Stimulated activated CD4-positive, alpha-beta T cell treated with anti-CD3 and anti-CD28 coated beads, Interleukin-4, amount 100 ng/mL, for 4 hours (primary cell): Measurements from ENCODE around the gene TMEM267.
"Not testable (repeated sequence)": the region's sequence is repeated elsewhere in the genome, so short reads cannot be mapped to it uniquely, and the experiment has no call there.

Source experiments
- DNase-seq, 2 experiments: peaks; one replicate each; pipeline ENCODE4 v3.0.0-alpha.2; 2020

Gene TMEM267, protein sequence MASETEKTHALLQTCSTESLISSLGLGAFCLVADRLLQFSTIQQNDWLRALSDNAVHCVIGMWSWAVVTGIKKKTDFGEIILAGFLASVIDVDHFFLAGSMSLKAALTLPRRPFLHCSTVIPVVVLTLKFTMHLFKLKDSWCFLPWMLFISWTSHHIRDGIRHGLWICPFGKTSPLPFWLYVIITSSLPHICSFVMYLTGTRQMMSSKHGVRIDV

DNA sequence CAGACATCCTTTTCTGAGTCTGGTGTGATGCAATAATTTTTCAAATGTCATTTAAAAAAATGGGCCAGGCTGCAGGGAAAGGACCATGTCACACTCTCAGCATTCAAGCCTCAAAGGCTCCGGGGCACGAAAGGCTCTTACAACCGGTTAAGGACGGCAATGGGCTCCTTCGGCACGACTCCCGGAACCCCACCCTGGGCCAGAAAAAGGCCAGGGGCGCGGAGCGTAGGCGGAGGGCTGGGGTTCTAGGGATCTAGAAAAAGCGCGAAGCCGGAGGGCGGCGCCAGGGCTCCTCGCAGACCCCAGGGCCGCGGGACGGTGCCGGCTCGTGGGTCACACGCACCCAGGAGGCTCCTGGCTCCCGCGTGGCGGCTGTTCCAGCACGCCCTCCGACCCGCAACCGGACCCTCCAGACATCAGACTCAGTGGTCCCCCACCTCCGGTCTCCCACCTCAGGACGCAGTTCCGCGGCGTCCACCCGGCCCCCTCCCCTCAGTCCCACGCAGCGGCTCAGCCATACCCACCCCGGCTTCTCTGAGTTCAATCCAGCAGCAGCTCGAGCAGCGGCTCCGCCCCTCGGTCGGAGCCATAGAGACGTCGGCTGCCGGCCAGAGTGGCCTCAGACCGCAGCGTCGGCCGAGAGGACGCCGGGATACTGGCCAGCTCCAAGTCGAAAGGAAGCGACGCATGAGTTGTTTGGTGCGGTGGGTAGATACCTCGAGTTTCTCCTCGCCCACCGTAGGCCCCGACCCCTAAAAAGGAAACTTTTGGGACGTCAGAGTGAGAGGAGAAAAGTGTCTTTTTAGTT lies at the start of gene TMEM267:
TMEM267 (minus strand) TSS at position 568 of the 808 bp plus-strand sequence. CDS start 29,896 bp downstream, outside the sequence.
- peak; percentile 81 to 87 for DNase-seq

DNA sequence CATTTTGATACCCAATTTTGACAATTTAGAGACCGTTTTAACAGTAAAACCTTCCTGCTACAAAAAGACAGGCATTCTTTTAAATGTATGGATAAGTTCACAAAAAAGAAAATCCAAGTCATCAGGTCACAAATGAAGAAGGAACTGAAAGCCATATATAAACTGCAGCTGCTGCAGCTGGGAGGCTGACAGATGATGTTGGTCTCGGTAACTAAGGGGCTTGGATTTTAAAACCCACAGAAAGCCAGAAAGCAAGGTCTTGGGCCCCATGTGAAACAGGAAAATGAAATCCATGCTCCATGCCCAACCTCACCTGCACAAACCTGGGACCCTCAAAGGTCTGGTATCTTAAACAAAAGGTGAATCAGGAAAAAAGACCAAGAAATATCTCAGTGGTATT lies 47.0 kb upstream of the TMEM267 start:
- DNase-seq: no peak

DNA sequence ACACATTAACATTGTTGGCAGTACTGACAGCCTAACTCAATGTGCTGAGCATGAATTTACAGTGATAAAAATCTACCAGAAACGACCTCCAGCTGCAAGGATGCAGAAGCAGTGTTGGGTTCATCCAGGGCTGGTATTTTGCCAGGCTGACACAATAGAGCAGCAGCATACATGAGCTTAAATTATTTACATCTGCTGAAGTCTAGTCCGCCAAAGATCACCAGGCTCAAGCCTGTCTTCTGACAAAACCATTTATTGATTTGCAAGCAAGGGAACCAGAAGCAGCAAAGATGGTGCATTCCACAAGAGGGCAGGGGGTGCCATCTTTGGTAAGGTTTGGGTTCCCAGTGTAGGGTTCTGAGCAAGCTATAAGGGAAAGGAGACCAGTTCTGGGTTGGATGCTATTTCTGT lies 40.0 kb upstream of the TMEM267 start:
- DNase-seq: no peak

DNA sequence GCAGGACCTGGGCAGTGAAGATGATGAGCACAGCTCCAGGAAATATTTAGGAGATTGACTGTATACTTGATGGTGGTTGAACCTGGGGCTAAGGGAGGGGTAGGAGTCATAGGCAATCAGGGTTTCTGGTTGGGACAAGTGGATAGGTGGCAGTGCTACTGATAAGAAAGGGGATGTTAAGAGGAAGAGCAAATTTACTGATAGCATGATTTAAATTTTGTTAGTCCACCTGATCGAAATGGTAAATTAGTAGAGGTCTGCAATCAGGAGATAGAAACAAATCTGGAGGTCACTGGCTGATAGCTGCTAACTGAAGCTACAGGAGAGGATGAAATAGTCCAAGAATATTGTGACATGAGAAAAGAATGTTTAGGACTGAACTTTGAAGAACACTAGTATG lies 37.0 kb upstream of the TMEM267 start:
- DNase-seq: no peak

DNA sequence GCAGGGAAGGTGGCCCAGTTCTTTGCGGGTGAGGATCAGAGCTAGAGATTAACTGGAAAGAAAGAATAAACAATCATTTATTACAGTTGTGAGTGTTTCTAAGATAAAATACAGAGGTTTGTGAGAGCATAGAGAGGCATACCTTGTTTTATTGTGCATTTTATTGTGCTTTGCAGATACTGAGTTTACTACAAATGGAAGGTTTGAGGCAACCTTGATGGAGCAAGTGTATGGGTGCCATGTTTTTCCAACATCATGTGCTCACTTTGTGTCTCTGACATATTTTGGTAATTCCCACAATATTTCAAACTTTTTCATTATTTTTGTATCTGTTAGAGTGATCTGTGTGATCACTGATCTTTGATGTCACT lies 32.0 kb upstream of the TMEM267 start:
- DNase-seq: no peak

DNA sequence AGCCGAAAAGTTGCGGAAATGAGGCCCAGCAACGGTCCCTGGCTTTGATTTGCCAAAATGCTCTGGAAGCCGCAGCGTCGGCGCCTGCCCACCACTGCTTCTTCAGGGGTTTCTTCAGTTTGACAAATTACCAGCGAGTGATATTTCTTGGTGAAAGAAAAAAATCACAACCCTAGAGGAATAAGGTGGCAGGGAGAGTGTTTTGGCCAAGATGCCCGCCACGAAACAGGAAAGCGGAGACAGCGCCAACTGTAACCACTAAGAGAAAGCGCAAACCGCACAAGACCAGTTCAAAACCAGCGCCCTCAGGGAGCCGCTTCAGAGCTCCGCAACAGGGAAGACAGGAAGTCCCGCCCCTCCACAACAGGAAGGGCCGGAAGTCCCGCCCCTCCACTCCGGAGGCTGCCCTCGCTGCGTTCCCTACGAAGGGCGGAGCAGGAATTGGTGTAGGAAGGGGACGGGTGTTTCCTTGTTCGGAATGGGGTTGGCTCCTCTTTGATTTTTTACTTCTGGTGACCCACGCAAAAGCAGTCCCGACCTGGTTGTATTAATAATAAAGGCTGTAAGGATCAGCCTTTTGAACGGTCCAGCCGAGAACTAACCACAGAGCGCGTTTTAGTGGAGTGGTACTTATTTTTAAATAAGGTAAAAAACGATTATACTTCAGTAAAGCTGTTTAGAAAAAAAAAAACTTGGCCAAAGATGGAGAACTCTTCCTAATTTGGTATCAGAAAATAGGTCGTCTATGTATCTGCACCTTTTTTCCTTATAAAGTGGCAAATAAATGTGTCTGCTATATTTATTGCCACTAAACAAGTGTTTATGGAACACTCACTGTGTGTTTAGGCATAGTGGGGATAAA lies 31.4 kb upstream of the TMEM267 start, which contains the start of gene C5orf34:
C5orf34 (minus strand) TSS at position 333 of the 862 bp plus-strand sequence. CDS start 5,809 bp downstream, outside the sequence.
- DNase-seq: peak; percentile 92 to 95

DNA sequence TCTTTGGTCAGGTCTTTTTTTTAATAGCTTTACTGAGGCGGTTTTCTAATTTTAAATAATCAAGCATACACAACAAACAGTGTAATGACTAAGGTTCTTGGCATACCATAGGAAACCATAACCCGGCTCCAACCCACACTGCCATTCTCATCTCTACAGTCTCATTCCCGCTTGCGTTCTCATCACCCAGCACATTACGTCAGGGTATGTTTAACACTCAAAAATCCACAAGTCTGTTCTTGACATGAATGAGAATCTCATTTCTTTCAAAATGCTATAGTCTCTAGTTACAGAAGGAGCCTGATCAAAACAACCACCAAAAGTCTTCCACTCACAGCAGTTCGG lies 30.8 kb upstream of the TMEM267 start:
- DNase-seq: peak; percentile 5 to 30

DNA sequence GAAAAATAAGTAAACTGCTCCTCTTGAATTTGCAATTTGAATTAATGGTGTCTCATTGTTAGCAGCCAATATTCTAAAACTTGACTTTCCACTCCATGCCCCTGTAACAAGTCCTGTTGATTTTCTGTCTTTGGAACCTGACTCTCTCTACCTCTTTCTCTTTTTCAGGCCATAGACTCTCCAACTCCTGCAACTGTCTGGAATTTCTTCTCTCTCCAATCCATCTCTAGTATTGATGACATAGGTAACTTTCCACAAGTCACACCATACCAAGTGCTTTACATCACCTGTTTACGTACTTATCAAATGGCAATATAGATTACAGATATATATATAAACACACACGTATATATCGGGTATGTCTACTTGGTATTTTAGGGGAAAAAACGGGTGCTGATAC lies 30.4 kb upstream of the TMEM267 start:
- no peak for DNase-seq

DNA sequence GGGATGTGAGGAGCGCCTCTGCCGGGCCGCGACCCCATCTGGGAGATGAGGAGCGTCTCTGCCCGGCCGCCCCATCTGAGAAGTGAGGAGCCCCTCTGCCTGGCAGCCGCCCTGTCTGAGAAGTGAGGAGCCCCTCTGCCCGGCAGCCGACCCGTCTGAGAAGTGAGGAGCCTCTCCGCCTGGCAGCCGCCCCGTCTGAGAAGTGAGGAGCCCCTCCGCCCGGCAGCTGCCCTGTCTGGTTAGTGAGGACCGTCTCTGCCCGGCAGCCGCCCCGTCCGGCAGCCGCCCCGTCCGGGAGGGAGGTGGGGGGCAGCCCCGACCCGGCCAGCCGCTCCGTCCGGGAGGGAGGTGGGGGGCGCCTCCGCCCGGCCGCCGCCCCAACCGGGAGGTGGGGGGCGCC lies 27.4 kb upstream of the TMEM267 start:
- not testable (repeated sequence) for DNase-seq

DNA sequence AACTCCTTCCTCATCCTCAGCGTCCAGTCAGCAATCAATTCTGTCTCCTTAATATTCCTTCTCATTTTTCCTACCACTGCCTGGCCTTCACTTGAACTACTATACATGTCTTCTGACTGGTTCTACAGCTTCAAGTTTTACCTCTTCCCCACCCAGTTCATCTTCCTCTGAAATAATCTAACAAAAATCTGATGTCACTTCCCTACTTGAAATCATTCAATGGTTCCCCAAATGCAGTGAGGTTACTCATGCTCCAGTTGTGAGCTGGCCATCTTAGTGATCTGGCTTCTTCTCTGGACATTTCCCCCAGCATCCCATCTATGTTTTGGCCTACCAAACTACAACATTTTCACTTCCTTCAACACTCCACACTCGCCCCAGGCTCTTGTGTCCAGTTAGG lies 14.9 kb upstream of the TMEM267 start:
- no peak for DNase-seq

DNA sequence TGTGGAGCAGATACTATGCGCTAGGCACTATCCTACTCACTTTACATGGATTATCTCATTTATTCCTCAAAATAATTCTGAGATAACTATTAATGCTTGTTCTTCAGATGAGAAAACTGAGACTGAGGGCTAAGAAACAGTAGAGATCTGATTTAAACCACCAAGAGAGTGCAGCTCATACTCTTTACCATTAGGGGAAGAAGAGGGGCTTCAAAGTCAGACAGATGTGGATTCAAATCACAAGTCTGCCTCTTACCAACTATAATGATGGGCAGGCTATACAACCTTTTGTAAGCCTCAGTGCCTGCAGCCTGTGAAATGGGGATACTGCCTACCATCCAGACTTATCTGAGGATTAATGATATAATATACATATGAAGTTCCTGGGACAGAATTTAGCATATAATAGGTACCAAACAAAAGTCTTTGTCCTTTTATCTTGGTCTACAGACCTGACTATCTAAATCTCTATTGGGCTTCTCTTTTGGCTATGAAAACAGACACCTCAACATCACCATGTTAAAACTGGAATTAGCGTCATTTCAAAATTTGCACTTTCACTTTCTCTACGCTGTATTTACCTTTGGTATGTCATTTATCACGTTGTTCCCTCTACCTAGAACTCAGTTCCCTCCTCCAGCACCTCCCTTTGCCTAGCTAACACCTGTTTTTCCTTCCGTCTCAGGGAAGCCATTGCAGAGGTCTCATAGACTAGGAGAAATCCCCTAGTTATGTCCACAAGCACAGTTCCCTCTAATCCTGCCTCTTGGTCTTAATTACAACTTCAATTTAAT lies 13.8 kb upstream of the TMEM267 start:
- DNase-seq: no peak

DNA sequence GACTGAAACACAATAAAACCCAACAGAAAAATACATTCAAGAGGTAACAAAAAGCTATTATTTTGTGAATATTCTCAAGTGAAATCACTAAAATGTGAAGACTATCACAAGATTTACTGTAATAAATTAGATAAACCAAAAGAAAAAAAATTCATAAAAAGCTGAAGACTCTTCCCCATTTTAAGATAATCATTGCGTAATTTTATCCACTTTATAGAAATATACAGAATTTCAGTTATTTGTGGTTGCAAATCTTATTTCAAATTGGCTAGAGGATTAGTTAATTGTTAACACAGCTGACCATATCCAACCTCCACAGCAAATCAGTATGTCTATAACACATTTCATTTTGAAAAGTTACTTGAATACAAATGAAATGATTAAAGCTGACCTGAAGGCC lies 7.7 kb upstream of the TMEM267 start:
- no peak for DNase-seq

DNA sequence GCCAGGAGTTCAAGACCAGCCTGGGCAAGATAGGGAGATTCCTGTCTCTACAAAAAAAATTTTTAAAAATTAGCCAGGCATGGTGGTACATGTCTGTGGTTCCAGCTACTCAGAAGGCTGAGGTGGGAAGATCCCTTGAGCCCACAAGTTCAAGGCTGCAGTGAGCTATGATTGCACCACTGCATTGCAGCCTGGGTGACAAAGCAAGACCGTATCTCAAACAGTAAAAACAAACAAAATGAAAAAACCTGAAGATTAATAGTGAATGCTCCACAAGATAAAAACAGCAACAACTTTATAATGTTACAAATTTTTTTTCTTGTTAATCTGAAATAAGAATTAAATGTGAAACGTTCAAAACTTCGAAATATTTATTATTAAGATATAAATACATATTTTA lies 2.7 kb upstream of the TMEM267 start:
- no peak for DNase-seq

DNA sequence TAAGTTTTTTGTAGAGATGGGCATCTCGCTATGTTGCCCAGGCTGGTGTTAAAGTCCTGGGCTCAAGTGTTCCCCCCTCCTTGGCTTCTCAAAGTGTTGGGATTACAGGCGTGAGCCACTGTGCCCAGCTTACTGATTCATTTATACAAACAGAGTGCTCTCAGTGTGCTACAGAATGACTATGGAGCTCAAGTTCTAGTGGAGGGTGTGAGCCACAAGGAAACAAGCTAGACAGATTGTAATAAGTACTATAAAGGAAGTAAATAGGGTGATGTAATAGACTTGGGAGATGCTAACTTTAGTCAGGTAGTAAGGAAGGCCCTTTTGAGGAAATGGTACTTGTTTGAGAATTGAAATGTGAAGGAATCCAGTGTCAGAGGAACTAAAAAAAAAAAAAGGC lies 1.7 kb upstream of the TMEM267 start:
- DNase-seq: no peak

DNA sequence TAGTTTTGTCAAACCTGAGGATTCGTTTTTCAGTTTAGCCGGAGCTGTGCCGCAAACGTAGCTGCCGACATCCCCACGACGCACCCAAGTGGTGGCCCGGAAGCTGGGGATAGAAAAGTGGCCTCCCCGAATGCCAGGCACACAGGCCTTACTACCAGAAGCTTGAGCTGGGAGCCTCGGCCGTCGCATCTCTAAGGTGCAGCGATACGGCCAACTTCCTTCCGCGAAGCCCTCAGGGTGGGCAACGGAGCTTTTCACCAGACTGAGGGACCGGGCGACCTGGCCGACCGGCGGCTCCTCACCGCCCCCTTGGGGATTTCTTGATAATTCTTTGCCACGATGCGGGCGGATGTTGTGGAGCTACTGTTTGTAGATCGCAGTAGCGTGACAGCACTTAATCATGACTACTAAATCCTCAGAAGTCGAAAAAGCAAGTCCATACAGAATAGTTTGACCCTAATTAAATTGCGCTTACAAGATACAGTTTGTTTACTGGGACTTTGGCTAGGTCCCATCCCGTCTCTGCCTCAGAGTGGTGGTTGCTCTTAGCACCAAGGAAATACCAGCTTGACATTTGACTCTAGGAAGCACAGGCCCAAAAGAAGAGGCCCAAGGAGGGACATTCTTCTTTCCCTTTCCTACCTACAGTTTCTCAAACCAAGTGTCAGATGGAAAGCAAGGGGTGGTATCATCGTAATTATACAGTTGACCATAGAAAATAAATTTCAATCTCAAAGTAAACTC lies 613 bp upstream of the TMEM267 start:
- DNase-seq: peak; percentile 76 to 85

DNA sequence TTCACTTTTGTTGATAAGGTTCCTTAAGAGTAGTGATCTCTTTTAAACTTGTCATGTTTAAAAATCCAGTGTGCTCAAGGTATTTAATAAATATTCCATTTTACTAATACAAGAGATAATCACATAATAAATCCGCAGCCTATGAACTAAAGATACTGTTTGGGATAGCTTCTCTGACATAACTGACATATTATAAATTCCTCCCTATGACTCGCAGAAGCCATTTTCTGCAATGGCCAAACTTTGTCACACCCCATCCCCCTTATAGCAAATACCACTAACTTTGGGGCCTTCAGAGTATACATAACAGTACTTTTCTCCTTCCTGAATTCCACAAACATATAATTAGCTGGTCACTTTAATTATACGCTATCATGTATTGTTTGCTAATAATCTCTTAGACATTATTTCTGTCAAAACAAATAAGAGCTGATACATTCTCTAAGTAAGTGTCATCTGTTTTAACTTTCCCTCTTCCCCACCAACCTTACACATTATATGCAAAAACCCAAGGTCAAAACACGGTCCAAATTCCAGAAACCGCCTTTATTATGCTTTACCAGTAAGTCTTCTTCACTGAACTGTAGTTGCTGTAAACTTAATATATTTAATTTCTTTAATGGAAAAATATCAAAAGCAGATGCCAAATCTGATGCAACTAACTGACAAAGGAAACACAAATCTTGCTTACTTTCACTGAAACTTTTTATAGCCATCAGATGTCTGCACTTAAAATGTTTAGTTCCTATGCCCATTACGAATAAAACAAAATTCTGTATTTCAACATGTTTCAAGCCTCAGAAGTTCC lies 971 bp downstream of the TMEM267 start:
- DNase-seq: no peak

DNA sequence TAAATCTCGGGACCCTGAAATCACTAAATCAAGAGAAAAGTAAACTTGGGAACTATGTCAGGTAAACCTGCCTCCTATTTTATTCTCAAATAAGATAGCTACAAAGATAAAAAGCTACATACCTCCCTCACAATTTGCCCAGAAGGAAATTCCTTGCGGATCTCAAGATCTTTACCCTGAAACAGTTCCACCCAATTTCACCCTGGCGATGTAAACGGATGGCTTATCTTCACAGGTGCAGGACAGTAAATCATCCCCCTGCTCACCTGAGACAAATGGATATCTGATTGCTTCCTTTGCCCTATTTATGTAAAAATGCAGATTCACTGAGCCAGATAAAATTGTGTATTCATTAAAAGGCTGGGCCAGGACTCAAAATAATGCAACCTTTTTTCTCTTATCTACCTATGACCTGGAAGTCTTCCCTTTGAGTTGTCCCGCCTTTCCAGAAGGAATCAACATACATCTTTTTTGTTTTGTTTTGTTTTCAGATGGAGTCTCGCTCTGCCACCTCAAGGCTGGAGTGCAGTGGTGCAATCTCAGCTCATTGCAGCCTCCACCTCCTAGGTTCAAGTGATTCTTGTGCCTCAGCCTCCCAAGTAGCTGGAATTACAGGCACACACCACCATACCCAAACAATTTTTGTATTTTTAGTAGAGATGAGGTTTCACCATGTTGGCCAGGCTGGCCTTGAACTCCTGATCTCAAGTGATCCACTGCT lies 13.8 kb downstream of the TMEM267 start:
- DNase-seq: no peak

DNA sequence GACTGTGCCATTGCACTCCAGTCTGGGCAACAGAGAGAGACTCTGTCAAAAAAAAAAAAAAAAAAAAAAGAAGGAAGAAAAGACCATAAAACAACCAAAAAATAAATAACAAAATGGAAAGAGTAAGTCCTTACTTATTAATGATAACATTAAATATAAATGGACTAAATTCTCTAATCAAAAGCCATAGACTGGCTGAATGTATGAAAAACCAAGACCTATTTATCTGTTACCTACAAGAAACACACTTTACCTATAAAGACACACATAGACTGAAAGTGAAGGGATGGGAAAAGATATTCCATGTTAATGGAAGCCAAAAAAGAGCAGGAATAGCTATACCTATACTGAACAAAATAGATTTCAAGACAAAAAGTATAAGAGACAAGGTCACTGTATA lies 16.6 kb downstream of the TMEM267 start:
- DNase-seq: no peak

DNA sequence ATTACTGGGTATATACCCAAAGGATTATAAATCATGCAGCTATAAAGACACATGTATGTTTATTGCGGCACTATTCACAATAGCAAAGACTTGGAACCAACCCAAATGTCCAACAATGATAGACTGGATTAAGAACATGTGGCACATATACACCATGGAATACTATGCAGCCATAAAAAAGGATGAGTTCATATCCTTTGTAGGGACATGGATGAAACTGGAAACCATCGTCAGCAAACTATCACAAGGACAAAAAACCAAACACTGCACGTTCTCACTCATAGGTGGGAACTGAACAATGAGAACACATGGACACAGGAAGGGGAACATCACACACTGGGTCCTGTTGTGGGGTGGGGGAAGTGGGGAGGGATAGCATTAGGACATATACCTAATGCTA lies 18.2 kb downstream of the TMEM267 start:
- DNase-seq: not testable (repeated sequence)

DNA sequence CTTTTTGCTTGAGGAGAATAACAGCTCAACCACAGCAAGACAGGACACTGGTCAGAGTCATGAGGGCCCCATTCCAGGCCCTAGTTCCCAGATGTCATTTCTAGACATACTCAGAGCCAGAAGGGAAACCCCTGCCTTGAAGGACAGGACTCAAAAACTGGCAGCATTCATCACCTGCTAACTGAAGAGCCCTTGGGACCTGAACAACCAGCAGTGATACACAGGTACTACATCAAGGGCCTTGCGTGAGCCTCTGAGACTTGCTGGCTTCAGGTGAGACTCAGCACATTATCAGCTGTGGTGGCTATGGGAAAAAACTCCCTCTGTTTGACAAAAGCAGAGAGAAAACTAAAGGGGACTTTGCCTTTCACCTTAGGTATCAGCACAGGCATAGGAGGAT lies 22.6 kb downstream of the TMEM267 start:
- DNase-seq: no peak
